Activated CD8-positive, alpha-beta memory T cell treated with anti-CD3 and anti-CD28 coated beads for 24 hours (primary cell): ENCODE results near the gene STIM2.
A peak's percentile ranks its signal among the peaks of the same experiment; 100 is the strongest.

ENCODE experiments used
- DNase-seq: peaks from one replicate; pipeline ENCODE4 v3.0.0-alpha.2; 2020

The STIM2 gene

GRCh38 chr4:26837993-26838842 is 22.4 kb upstream of the STIM2 start:
- no peak for DNase-seq

- DNase-seq = no peak
Measured at GRCh38 chr4:26839016-26839415, 21.6 kb upstream of the STIM2 start.

GRCh38 chr4:26839534-26839951 is 21.1 kb upstream of the STIM2 start:
- DNase-seq = no peak

DNA sequence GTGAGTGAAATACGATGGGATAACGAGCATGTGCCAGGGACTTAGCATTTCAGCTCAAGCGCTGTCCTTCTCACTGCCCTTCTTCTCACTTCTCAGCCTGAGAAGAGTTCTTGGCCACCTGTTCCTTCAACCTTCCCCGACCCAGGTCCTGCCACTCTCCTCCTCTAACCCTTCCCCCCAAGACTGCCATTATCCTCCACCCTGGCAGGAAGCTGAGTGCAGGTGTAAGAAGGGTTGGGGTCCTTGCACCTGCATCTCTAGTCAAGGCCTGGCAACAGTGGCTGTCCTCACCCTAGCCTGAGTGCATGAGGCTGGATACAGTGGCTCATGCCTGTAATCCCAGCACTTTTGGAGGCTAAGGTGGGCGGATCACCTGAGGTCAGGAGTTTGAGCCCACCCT is 19.9 kb upstream of the STIM2 start:
- DNase-seq = no peak

GRCh38 chr4:26842911-26843310 is 17.7 kb upstream of the STIM2 start:
- DNase-seq = no peak

GRCh38 chr4:26850528-26850927 is 10.1 kb upstream of the STIM2 start:
- no peak for DNase-seq

- DNase-seq = no peak
Measured at GRCh38 chr4:26851129-26851528, 9.5 kb upstream of the STIM2 start.

GRCh38 chr4:26854701-26855100 is 5.9 kb upstream of the STIM2 start:
- no peak for DNase-seq

DNA sequence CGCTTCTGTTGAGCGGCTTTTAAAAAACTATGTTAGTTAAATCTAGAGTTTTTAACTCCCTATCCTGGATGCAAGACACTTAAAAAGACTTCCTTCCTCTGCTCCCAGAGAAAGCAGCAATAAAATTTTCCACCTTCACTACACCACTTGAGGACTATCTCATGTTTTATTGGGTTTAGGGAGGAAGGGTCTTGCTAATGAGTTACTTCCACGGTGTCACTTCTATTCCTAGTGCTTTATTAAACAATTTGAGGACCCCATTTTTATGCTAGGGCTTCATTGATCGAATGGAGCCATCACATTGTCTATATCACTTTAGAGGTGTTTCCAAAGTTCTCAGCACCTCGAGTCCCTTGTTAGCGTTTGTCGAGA is 3.7 kb upstream of the STIM2 start:
- DNase-seq = no peak

- DNase-seq = peak; percentile 96
Measured at GRCh38 chr4:26857278-26858034, 3.2 kb upstream of the STIM2 start.

DNA sequence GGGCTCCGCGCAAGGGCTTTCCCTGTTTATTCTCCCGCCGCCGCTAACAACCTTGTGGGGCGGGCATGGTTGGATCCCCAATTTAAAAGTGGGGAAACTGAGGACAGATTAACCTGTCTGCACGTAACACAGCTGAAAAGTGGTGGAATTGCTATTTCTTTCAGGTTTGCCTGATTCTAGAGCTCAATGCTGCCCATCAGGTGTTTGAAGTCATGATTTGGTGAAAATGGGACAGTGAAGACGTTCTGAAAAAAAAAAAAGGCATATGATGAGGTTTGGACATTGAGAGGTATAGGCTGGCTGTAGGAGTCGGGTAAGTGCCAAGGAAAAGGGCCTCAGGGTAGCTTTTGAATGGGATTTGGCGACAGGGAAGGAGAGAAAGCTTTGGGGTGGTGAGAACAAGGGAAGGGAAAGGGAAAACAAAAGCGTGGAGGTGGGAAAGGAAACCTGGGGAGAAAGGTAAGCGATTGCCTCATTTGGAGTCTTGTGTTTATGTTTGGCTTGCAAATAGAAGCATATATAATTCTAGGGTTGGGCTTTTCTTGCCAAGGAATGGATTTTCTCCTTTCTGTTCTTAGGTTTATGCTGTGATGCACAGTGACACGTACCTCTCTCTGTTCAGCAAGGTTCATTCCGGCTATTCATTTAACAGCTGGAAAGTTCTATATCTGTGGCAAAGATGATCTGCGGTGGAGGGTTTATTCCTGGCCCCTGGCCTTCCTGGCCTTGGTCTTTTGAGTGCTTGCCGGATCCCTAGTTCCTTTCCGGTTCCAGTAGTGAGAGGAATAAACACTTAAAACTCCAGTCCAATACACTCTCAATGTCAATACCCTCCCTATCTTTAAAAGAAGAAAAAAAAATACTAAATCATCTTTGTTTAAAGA is 2.4 kb upstream of the STIM2 start:
- no peak for DNase-seq

DNA sequence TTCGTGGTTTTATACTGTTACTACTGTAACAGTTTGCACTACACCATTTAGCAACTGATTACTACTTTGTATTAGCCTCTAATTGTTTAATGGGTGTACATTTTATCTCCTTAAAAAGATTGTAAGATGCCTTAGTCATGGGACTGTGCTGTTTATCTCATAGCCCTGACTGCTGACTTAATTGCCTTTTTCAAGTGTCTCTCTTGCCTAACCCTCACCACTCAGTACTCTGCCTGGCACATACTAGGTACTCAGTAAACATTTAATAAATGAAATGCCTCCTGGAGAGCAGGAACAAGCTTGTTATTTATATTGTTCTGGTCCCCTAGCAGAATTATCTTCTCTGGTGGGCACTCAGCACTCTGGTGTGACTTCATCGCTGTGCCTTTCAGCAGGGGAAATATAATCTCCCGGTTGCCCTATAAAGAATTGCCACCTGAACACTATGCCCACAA is 1.7 kb upstream of the STIM2 start:
- no peak for DNase-seq

DNA sequence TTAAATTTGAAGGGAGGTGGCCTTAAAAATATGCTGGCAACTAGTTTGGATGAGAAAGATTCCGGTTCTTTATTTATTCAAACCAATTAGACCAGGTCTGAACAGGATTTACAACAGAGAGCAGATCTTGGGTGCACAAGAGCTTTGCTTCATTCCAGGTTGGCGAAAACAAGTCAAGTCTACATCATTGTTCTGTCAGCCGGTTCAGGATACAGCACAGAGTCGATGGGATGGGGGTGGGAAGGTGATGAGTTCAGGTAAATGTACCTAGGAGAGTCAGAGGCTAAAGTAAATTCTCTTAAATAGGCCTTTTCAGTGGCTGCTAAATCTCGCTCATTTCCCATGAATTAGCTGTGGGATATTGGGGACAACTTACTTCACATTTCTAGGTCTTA is 882 bp upstream of the STIM2 start:
- no peak for DNase-seq

DNA sequence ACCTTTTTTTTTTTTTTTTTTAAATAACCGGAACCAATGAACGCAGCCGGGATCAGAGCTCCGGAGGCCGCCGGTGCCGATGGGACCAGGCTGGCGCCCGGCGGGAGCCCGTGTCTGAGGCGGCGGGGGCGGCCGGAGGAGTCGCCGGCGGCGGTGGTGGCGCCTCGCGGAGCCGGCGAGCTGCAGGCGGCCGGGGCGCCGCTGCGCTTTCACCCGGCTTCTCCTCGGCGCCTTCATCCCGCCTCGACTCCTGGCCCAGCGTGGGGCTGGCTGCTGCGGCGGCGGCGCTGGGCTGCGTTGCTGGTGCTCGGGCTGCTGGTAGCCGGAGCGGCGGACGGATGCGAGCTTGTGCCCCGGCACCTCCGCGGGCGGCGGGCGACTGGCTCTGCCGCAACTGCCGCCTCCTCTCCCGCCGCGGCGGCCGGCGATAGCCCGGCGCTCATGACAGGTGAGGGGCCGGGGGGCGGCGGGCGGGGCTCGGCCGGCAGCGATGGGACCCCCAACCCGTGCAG is 337 bp downstream of the STIM2 start:
- peak; percentile 83 for DNase-seq

DNA sequence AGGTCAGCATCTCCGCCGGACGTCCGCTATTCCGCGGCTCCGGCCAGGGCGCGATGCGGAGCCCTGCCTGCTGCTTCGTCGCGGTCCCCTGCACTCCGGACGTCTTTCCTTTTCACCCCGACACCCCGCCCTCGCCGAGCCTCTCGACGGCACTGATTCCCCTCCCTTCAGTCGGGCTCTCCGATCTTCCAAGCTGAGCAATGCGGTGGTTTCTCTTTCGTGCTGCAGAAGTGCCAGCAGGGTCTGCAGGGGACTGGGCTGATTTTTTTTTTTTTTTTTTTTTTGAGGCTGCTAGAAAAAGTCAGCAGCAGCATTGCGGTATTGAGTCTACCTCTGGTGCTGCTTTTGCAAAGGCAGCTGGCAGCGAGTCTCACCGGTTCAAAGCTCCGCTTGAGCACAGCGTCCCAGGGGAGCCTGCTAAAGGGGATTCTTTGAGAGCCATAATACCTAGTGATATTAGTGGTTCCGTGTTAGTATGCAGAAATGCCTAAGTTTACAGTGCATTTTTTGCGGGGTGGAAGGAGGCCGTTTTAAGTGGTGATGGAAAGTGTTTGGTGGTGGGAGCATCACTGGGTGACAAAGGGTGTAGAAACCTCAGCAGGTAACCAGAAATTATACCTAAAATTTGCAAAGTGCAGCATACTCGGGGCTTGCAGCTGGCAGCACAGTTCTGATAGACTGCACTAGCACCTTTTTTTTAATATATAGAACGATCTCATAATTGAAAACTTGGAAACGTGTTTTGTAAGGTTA is 969 bp downstream of the STIM2 start:
- peak; percentile 86 for DNase-seq

- DNase-seq = no peak
Measured at GRCh38 chr4:26862381-26862915, 1.8 kb downstream of the STIM2 start.

DNA sequence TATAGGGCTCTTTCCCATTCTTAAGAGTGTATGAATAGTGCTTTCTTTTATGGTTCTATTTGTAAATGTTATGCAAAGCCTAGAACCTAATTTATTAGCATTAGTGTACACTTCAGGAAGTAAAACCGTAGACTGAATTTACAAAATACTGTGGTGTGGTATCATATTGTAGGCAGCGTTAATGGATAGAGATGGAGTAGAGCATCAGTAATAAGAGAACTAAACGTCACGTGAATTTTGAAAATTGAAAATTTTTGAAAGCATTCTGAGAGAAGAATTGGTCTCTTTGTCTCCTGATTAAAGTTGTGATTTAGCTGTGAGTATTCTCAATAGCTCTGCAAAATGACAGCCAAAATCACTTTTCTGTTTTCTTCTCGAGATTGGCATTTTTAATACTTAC is 2.9 kb downstream of the STIM2 start:
- no peak for DNase-seq

- no peak for DNase-seq
Measured at GRCh38 chr4:26864899-26865298, 4.3 kb downstream of the STIM2 start.

- no peak for DNase-seq
Measured at GRCh38 chr4:26866203-26866602, 5.6 kb downstream of the STIM2 start.

- DNase-seq = no peak
Measured at GRCh38 chr4:26866781-26867180, 6.1 kb downstream of the STIM2 start.

- DNase-seq = no peak
Measured at GRCh38 chr4:26867914-26868684, 7.5 kb downstream of the STIM2 start.
